ENCODE data around the gene SLC30A1.

Gene SLC30A1

DNA sequence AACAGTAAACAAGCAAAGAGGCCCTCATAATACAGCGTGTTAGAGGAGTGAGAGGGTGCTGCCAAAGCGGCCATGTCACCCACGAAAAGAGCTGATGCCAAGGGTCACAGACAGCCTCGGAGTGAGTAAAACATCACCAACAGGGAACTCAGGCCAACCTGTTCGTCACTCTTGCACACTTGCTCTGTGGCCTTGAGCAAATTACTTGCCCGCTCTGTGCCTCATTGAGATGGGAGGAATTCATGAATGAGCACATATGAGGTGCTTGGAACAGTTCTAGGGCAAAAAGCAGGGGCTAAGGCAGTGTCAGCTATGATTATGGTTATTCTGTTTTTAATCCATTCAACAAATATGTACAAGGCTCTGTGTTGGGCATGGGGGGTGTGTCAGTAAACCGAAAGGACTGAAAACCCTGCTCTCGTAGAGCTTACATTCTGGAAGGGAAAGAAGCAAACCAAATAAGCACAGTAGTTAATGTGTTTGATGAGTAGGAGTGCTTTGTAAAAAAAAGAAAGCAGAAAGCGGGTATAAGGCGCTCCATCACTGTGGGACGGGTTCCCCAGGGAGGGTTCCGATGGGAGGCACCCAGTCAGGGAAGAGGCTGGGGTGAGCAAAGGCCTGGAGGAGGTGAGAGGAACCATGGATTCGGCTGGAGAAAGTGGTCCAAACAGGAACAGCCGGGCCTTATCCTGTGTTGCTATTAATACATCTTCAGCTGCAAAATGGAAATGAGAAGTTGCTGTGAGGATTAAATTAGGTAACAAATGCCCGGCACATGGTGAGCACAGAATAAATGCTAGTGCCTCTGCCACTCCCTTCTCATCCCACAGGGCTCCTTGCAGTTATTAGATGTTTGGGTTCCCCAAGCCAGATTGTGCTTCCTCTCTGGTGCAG, 47.5 kb downstream of the SLC30A1 start:
- Mint-ChIP-seq H3K4me3 (no peak overlapping the region), H3K27me3 (no peaks in the 10 kb centered on the region), H3K4me1 (ENCODE audit: low read depth) (peaks cover 8% of the 10 kb centered on the region), H3K27ac (no peak overlapping the region), H3K9me3 (no peaks in the 10 kb centered on the region), H3K36me3 (ENCODE audit: low read depth) (no peaks in the 10 kb centered on the region)

DNA sequence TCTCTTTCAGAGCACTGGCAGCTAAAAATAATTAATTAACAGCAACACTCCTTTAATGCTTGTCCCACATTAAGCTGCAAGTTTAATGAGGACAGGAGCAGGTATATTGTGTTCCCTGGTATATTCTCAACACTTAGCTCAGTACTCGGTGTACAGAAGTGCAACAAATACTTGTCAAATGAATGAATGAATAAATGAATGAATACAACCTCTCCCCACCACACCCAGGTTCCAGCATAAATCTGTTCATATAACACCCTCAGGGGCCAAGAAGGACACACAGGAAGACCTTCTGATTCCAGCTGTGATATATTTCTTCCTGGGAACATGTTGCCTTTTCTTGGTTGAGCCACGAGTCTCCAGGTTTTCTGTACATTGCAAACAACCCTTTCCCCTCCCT, 48.9 kb downstream of the SLC30A1 start:
- H3K36me3 Mint-ChIP-seq (ENCODE audit: low read depth), result no peaks in the 10 kb centered on the region
- no peak overlapping the region for H3K27ac Mint-ChIP-seq
- H3K9me3 Mint-ChIP-seq, result no peaks in the 10 kb centered on the region
- H3K4me1 Mint-ChIP-seq (ENCODE audit: low read depth), result peaks cover 8% of the 10 kb centered on the region
- no peaks in the 10 kb centered on the region for H3K27me3 Mint-ChIP-seq
- H3K4me3 Mint-ChIP-seq, result no peak overlapping the region

DNA sequence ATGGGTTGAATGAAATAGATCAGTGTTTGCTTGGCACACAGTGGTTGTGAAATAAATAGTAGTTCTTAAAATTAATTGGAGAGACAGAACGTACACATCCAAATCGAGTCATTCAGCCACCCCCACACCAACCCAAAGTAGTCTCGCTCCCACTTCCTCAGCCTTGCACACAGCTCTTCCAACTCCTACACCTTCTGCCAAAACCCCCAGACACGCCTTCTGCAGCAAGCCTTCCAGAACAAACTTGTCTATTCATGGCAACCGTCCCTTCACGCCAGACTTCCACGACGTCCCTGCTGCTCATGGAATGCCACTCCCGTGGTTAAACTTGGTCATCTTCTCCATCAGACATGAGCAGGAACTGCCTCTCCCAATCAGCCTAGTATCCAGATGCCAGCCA, 49.5 kb downstream of the SLC30A1 start:
- Mint-ChIP-seq H3K9me3 (no peaks in the 10 kb centered on the region), H3K27me3 (no peaks in the 10 kb centered on the region), H3K27ac (no peak overlapping the region), H3K4me3 (no peak overlapping the region), H3K4me1 (ENCODE audit: low read depth) (peaks cover 8% of the 10 kb centered on the region), H3K36me3 (ENCODE audit: low read depth) (no peaks in the 10 kb centered on the region)

DNA sequence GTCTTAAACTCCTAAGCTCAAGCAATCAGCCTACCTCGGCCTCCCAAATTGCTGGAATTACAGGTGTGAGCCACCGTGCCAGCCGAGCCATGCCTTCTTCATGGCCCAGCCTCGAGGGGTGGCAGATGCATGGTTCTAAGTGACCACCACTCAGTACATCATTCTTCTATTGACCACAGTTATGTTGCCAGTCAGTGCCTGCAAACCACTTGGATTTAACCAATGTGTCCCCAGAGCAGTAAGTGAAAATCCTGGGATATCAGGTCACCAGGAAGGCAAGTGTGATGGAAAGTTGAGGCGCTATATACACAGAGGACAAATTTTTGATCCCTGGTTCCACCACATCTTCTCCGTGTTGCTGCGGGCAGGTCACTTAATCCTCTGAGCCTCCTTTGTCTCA, 50.0 kb downstream of the SLC30A1 start:
- no peaks in the 10 kb centered on the region for H3K27me3 Mint-ChIP-seq
- no peak overlapping the region for H3K27ac Mint-ChIP-seq
- H3K9me3 Mint-ChIP-seq, result no peaks in the 10 kb centered on the region

DNA sequence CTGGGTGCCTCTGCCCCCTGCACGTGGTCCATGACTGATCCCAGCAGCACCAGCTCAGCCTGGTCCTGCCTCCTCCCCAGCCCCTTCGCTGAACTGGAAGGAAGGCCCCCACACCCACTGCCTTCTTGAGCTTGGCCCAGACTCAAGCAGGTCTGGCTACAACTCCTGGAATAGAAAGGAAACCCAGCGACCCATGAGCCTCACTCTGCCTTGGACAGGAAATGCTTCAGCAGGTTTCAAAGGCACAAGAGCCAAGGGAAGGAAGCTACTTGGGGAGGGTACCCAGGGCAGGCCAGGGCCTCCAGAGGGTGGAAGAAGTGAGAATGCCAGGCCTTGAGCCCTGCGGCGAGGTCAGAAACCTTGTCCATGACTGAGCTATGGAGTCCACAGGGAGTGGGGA, 51.1 kb downstream of the SLC30A1 start:
- Mint-ChIP-seq H3K4me3 (no peak overlapping the region), H3K27me3 (no peaks in the 10 kb centered on the region), H3K27ac (peak overlapping the region; percentile 51), H3K36me3 (ENCODE audit: low read depth) (no peaks in the 10 kb centered on the region), H3K9me3 (no peaks in the 10 kb centered on the region), H3K4me1 (ENCODE audit: low read depth) (peaks cover 8% of the 10 kb centered on the region)

More for the DNA sequence above, 50.0 kb downstream of the SLC30A1 start:
- no peaks in the 10 kb centered on the region for H3K36me3 Mint-ChIP-seq (ENCODE audit: low read depth)
- peaks cover 8% of the 10 kb centered on the region for H3K4me1 Mint-ChIP-seq (ENCODE audit: low read depth)
- no peak overlapping the region for H3K4me3 Mint-ChIP-seq

DNA sequence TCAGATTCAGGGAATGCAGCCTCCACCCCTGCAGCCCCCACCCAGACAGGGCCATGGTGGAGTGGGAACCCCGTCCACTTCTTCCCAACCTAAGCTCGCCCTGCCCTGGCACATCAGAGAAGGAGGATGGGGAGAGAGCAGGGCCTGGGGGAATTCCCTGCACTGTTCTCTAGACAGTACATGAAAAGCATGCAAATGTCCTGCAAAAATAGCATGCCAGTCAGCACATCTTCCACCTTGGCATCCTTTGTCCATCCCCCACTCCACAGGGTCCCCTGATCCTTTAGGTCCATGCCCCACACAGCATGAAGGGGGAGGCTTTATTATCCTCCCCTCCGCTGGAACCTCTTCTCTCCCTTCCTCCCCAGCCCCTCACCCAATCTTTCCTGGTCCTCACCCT, 52.0 kb downstream of the SLC30A1 start:
- no peak overlapping the region for H3K27ac Mint-ChIP-seq
- H3K27me3 Mint-ChIP-seq, result no peaks in the 10 kb centered on the region
- H3K4me1 Mint-ChIP-seq (ENCODE audit: low read depth), result peaks cover 8% of the 10 kb centered on the region
- H3K4me3 Mint-ChIP-seq, result no peak overlapping the region
- H3K36me3 Mint-ChIP-seq (ENCODE audit: low read depth), result no peaks in the 10 kb centered on the region
- no peaks in the 10 kb centered on the region for H3K9me3 Mint-ChIP-seq

DNA sequence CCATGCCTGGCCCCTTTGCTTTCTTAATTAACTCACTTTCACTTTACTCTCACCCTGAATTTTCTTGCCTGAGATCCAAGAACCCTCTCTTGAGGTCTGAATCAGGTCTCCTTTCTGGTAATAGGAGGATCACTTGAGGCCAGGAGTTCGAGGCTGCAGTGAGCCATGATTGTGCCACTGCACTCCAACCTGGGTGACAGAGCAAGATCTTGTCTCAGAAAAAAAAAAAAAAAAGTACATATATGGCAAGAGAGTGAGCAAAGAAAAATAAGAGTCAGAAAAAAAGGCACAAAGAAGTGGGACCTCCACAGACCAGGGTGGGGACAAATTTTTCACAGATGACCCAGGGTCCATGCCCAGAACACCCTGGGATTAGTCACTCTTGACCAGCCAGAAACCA, 52.9 kb downstream of the SLC30A1 start:
- peaks cover 8% of the 10 kb centered on the region for H3K4me1 Mint-ChIP-seq (ENCODE audit: low read depth)
- H3K27me3 Mint-ChIP-seq, result no peaks in the 10 kb centered on the region
- H3K27ac Mint-ChIP-seq, result no peak overlapping the region
- H3K4me3 Mint-ChIP-seq, result no peak overlapping the region
- no peaks in the 10 kb centered on the region for H3K9me3 Mint-ChIP-seq
- no peaks in the 10 kb centered on the region for H3K36me3 Mint-ChIP-seq (ENCODE audit: low read depth)

DNA sequence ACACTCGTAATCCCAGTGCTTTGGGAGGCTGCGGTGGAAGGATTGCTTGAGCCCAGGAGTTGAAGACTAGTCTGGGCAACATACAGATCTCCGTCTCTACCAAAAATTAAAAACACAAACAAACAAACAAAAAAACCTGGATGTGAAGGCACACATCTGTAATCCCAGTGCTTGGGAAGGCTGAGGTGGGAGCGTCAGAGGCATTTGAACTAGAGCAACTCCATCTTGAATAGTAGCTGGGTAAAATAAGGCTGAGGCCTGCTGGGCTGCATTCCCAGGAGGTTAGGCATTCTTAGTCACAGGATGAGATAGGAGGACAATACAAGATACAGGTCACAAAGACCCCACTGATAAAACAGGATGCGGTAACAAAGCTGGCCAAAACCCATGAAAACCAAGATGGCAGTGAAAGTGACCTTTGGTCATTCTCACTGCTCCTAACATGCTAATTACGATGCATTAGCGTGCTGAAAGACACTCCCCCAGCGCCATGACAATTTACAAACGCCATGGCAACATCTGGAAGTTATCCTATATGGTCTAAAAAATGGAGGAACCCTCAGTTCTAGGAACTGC, 53.8 kb downstream of the SLC30A1 start:
- H3K27ac Mint-ChIP-seq, result no peak overlapping the region
- no peaks in the 10 kb centered on the region for H3K36me3 Mint-ChIP-seq (ENCODE audit: low read depth)
- H3K9me3 Mint-ChIP-seq, result no peaks in the 10 kb centered on the region
- H3K4me3 Mint-ChIP-seq, result no peak overlapping the region
- peaks cover 8% of the 10 kb centered on the region for H3K4me1 Mint-ChIP-seq (ENCODE audit: low read depth)
- no peaks in the 10 kb centered on the region for H3K27me3 Mint-ChIP-seq

DNA sequence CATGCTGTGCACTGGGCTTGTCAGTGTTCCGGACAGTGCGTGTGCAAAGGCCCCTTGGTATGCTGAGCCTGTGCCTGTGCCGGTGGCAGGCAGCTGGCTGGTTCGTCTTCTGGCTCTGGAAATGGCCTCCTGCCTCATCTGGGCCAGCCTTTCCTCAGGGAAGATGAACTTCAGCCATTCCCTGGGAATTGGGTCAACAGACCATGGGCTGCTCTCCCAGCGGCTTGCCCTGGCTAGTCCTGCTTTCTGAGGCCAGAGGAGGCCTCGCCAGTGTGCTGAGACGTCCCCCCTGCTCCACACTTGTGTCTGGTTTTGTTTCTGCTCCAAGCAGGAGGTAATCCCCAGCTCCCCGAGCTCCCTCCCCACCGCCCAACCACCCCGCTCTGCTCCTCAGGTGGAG, 54.4 kb downstream of the SLC30A1 start:
- Mint-ChIP-seq H3K27me3 (no peaks in the 10 kb centered on the region), H3K36me3 (ENCODE audit: low read depth) (no peaks in the 10 kb centered on the region), H3K4me1 (ENCODE audit: low read depth) (peaks cover 8% of the 10 kb centered on the region), H3K9me3 (no peaks in the 10 kb centered on the region), H3K4me3 (no peak overlapping the region), H3K27ac (no peak overlapping the region)

DNA sequence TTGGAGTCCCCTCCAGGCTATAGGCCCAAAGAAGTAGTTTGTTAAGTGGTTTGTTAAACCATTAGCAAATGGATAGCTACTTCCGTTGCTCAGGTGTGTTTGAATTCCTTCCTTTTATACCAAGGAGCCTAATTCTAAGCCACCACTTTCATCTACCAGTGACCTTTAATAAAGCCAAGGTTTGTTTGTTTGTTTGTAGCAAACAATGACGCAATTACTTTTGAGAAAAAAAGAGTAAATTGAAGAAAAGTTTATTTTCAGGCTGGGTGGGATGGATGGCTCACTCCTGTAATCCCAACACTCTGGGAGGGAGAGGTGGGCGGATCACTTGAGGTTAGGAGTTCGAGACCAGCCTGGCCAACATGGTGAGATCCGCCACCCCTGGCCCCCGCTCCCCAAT, 56.2 kb downstream of the SLC30A1 start:
- Mint-ChIP-seq H3K36me3 (ENCODE audit: low read depth) (no peaks in the 10 kb centered on the region), H3K27me3 (no peaks in the 10 kb centered on the region), H3K27ac (no peak overlapping the region), H3K4me1 (ENCODE audit: low read depth) (peaks cover 19% of the 10 kb centered on the region), H3K9me3 (no peaks in the 10 kb centered on the region), H3K4me3 (no peak overlapping the region)
